Lower leg skin (tissue), 4 donors: Measurements from ENCODE around the gene VWA8. TPM values are rescaled to one million over a fixed set of nuclear protein-coding genes. Genes with fewer than 3 reads are reported as not detected.
A peak's percentile ranks its signal among the peaks of the same experiment; 100 is the strongest.

Source experiments
- DNase-seq, 2 donors: peaks; one replicate each; pipeline ENCODE4 v3.0.0-alpha.2; 2019; ENCODE audit warnings: low spot score in 2 of 2
- H3K4me3 ChIP-seq: fragments of 200-600 bp; sonication (generic); 2 replicates; pipeline ENCODE4 v1.5.1; 2017; ENCODE audit warnings: mild to moderate bottlenecking, low read depth; ENCODE audit not compliant: poor library complexity, severe bottlenecking
- POLR2A ChIP-seq, 2 donors: fragments of 450-650 bp; IDR thresholded peaks; one replicate each; pipeline ENCODE4 v1.6.1; 2016 to 2017; ENCODE audit warnings: antibody characterized with exemption in 2 of 2, mild to moderate bottlenecking in 1 of 2, moderate library complexity in 1 of 2
- WGBS, 2 donors: methylation state at CpG; one replicate each; pipeline ENCODE4 v1.1.5; 2018; 5-methylcytosine and 5-hydroxymethylcytosine counted together
- intact Hi-C: fragments of 100-400 bp; cut with DNase I; formaldehyde crosslinking; loops from one replicate; pipeline ENCODE4 v1.15.0; 2023; ENCODE audit warnings: low total_unique reads
- microRNA-seq, 2 donors: library from miRNA; unstranded; fragments of <30 nt; microRNA quantifications; one replicate each; pipeline ENCODE4, GENCODE V29; 2016; ENCODE audit warnings: borderline replicate concordance in 2 of 2, borderline number of aligned reads in 1 of 2
- total RNA-seq, 4 donors: library from RNA; depleted of rRNA; stranded (reverse); fragments of >200 nt; gene quantifications; one replicate each; pipeline ENCODE4 v1.1.0, GENCODE V29; 2016
- TF ChIP-seq, protein P1 (sequence below), 3 donors: fragments of 450-650 bp; IDR thresholded peaks; one replicate each; pipeline ENCODE4 v1.5.1; 2016; ENCODE audit warnings: antibody characterized with exemption in 3 of 3, mild to moderate bottlenecking in 3 of 3, moderate library complexity in 2 of 3

The VWA8 gene
- total RNA-seq, 4 donors from 2014 or later, result 11.8 to 22.0 (median 15.1) TPM

DNA sequence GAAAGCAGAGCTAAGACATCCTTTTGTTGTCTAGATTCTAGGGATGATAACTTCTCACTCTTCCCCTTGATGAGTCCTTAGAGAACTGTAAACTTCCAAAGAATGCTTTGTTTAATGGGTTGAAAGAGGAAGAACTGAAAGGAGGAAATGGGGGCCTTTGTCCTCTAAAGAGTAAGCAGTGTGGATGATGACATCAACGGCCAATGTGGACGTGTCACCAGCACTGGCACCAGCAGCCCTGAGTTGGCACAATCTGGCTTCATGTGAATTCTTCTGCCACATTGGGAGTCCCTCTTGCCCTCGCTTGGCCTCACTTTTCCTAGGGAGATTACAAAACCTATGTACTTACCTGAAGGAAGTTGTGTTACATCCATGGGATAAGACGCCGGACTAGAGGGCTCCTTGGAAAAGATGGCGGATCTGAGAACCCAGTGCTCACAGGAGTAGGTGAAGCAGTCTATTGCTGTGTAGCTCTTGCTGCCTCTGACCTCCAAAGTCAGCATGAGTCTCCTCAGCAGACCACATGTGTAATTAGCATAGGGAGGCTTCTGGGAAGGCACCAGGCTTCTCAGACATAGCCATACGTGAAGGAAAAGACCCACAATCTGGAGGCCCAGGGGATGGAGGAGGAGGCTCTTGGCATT, 440.8 kb downstream of the VWA8 start:
- peak in 1 of 2 donors; percentile 65 for DNase-seq
- H3K4me3 ChIP-seq, result no peak overlapping the region
- TF ChIP-seq POLR2A (IDR thresholded peaks at IDR 0.05), result no peak
- TF ChIP-seq, protein P1, sequence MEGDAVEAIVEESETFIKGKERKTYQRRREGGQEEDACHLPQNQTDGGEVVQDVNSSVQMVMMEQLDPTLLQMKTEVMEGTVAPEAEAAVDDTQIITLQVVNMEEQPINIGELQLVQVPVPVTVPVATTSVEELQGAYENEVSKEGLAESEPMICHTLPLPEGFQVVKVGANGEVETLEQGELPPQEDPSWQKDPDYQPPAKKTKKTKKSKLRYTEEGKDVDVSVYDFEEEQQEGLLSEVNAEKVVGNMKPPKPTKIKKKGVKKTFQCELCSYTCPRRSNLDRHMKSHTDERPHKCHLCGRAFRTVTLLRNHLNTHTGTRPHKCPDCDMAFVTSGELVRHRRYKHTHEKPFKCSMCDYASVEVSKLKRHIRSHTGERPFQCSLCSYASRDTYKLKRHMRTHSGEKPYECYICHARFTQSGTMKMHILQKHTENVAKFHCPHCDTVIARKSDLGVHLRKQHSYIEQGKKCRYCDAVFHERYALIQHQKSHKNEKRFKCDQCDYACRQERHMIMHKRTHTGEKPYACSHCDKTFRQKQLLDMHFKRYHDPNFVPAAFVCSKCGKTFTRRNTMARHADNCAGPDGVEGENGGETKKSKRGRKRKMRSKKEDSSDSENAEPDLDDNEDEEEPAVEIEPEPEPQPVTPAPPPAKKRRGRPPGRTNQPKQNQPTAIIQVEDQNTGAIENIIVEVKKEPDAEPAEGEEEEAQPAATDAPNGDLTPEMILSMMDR (IDR thresholded peaks at IDR 0.05), result no peak
- 82 to 84% methylated on average over 7 of the region's 7 CpGs for WGBS, 2 donors
- intact Hi-C loops, result no loop called here

Small RNA genes lying within 50 kb of the gene (microRNA-seq; reads per million reads assigned to microRNA genes)
- gene MIR5006, result 0 reads per million in 2 donors

Other genes starting within 250 kb of the VWA8 start
- 10 to 100 TPM in 3 of 4 donors, 1 to 10 TPM in 1; 8.8 to 17.0 (median 10.9) TPM for gene DGKH, start 87.5 kb upstream of the VWA8 start, total RNA-seq